ENCODE data around the gene MBD1. TPM values are rescaled to one million over a fixed set of nuclear protein-coding genes. Genes with fewer than 3 reads are reported as not detected.

The MBD1 gene
- total and polyA plus RNA-seq, 2 of the 13 experiments (the other 11 are each of a cell fraction or from before 2014, with no cell fraction given): 25.5 to 28.6 TPM

GRCh38 chr18:50281295-50281971 is at the start of gene MBD1 (continued):
- TF ChIP-seq ZNF691 (CRISPR knock-in tag; IDR thresholded peaks at IDR 0.05; ENCODE audit: borderline replicate concordance, low read depth): peak; percentile 45; the same call in 1 of the 2 replicates
- TF ChIP-seq ZSCAN30 (CRISPR knock-in tag; IDR thresholded peaks at IDR 0.05): no peak
- 0 out of 2 replicates have a peak, but pooled peaks have one; percentile 16 for TF ChIP-seq PCBP1 (IDR thresholded peaks at IDR 0.05; ENCODE audit: borderline replicate concordance, low read depth, low read length)
- 0 out of 2 replicates have a peak, but pooled peaks have one; percentile 45 for TF ChIP-seq ZNF850 (CRISPR knock-in tag; conservative IDR thresholded peaks at IDR 0.05)
- TF ChIP-seq ZNF563 (CRISPR knock-in tag; IDR thresholded peaks at IDR 0.05): no peak
- TF ChIP-seq ZNF597 (CRISPR knock-in tag; IDR thresholded peaks at IDR 0.05): no peak
- TF ChIP-seq PREB (CRISPR knock-in tag; IDR thresholded peaks at IDR 0.05): no peak
- TF ChIP-seq RARA (CRISPR knock-in tag; IDR thresholded peaks at IDR 0.05): 0 out of 2 replicates have a peak, but pooled peaks have one; percentile 18
- 0 out of 2 replicates have a peak, but pooled peaks have one; percentile 30 for TF ChIP-seq REXO4 (CRISPR knock-in tag; IDR thresholded peaks at IDR 0.05; ENCODE audit: borderline replicate concordance)
- no peak for TF ChIP-seq KIAA2018 (CRISPR knock-in tag; IDR thresholded peaks at IDR 0.05; ENCODE audit: borderline replicate concordance)
- TF ChIP-seq FOXK1 (CRISPR knock-in tag; IDR thresholded peaks at IDR 0.05; ENCODE audit: borderline replicate concordance, low read depth): peak; percentile 53
- TF ChIP-seq ZNF562 (CRISPR knock-in tag; IDR thresholded peaks at IDR 0.05; ENCODE audit: borderline replicate concordance): no peak
- TF ChIP-seq HCFC1 (IDR thresholded peaks at IDR 0.05; ENCODE audit: low read depth, low read length): peak; percentile 59

All from HepG2 (cell line).